ENCODE results near the gene USP24. TPM values are rescaled to one million over a fixed set of nuclear protein-coding genes. Genes with fewer than 3 reads are reported as not detected.

USP24 gene
- polyA plus RNA-seq, 6 donors from 2014 or later, result 4.6 to 15.2 (median 8.5) TPM

DNA sequence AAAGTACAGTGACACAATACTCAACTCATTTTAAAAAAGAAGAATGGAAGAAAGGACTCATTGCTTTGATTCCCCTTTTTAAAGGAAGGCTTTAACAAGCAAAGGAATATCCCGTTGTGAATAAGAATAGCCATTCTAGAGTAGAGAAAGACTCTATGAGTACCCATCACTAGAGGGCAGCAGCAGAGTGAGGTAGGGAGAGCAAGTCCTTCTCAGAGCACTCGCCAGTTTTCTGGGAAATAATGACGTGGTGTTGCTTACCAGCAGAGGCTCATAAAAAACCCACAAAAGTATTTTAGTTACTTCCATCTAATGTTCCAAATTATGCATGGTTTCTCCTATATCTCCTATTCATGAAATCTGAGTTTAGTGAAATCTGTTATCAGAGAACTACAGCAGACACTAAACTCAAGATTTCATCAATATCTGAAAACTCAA, 74.6 kb downstream of the USP24 start:
- DNase-seq (peak; percentile 52), ATAC-seq (ENCODE audit: low read depth in 2 of 2) (peak; percentile 84 to 89)
- Mint-ChIP-seq H3K9me3 (peaks cover 0 to 3% (median 0%) of the 10 kb centered on the region in 7 donors), H3K27me3 (no peaks in the 10 kb centered on the region), H3K4me3 (no peak overlapping the region), H3K27ac (peak overlapping the region in 3 of 6 donors; percentile 14 to 77 (median 32)), H3K36me3 (peaks cover 0 to 8% of the 10 kb centered on the region in 2 donors), H3K4me1 (peaks cover 0 to 2% (median 0%) of the 10 kb centered on the region in 3 donors)

DNA sequence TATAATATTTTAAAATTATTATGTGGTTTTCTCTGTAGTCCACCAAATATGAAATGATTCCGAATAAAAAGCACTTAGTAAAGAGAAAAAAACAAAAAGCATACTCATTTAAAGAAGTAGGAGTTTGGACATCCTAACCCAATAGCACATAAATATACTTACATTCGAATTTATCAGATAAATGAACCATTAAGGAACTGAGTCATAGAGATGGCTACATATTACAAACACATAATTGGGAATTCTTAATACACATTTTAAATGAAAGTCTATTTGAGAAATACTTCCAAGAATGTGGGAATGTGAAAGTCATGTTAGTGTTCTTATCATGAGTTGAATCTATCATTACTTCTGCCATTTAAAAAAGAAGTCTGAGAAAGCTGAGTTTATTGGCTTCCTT, 75.0 kb downstream of the USP24 start:
- ATAC-seq (ENCODE audit: low read depth in 2 of 2) (no peak), DNase-seq (no peak)
- H3K27ac Mint-ChIP-seq, result peak overlapping the region in 2 of 6 donors; percentile 32 to 77
- H3K4me3 Mint-ChIP-seq, result no peak overlapping the region
- H3K36me3 Mint-ChIP-seq, result peaks cover 0 to 4% of the 10 kb centered on the region in 2 donors
- H3K9me3 Mint-ChIP-seq, result peaks cover 0 to 3% (median 0%) of the 10 kb centered on the region in 7 donors
- peaks cover 0 to 2% (median 0%) of the 10 kb centered on the region in 3 donors for H3K4me1 Mint-ChIP-seq
- H3K27me3 Mint-ChIP-seq, result no peaks in the 10 kb centered on the region

DNA sequence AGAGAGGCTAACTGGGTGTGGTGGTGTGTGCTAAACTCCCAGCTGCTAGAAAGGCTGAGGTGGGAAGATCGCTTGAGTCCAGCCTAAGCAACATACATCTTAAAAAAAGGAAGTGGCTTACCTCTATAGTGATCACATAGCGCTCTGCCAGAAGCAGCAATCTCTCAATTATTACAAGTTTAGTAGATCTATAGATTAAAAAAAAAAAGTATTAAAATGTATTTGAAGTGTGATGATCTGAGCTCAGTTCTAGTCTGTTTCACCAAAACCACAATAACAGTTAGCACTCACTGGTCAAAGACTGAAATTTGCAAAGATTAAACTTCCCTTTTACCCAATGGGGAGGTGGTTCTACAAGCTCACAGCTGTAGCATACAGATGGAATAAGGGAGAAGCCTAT, 76.3 kb downstream of the USP24 start:
- DNase-seq (no peak), ATAC-seq (ENCODE audit: low read depth in 2 of 2) (no peak)
- H3K36me3 Mint-ChIP-seq, result peaks cover 4 to 6% of the 10 kb centered on the region in 2 donors
- H3K9me3 Mint-ChIP-seq, result no peaks in the 10 kb centered on the region
- no peak overlapping the region for H3K4me3 Mint-ChIP-seq
- H3K27ac Mint-ChIP-seq, result no peak overlapping the region
- no peaks in the 10 kb centered on the region for H3K27me3 Mint-ChIP-seq
- H3K4me1 Mint-ChIP-seq, result peaks cover 0 to 2% (median 0%) of the 10 kb centered on the region in 3 donors

DNA sequence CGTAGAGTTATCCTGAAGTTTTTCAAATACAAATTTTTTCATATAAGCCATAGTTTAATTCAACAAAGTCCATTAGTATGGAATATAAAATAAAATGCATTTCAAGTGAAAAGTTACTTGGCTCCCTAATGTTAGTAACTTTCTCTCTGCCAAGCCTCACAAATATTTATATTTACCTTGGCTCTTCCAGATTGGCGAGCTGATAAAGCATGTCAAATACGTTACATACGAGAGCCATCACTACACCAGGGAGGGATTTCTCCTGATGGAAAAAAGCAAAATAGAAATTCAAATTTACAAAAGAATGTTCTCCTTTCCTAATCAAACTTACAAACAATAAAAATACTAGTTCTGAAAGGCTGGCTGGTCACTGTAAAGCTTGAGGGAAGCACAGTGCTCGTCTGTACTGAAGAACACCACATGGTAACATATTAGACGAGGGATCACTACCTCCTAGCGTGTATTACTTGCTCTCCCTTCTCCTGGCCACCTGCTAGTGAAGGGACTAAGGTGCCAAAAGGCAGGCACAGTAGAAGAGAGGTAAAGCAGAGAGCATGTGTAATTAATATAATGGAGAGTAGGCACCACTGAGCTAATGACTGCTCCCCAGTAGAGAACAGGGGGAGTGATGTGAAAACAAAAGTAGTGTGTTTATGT, 80.9 kb downstream of the USP24 start:
- Mint-ChIP-seq H3K36me3 (peaks cover 14 to 21% of the 10 kb centered on the region in 2 donors), H3K4me1 (no peaks in the 10 kb centered on the region), H3K9me3 (no peaks in the 10 kb centered on the region), H3K27me3 (no peaks in the 10 kb centered on the region), H3K4me3 (no peak overlapping the region), H3K27ac (no peak overlapping the region)
- DNase-seq (no peak), ATAC-seq (ENCODE audit: low read depth in 2 of 2) (no peak)

DNA sequence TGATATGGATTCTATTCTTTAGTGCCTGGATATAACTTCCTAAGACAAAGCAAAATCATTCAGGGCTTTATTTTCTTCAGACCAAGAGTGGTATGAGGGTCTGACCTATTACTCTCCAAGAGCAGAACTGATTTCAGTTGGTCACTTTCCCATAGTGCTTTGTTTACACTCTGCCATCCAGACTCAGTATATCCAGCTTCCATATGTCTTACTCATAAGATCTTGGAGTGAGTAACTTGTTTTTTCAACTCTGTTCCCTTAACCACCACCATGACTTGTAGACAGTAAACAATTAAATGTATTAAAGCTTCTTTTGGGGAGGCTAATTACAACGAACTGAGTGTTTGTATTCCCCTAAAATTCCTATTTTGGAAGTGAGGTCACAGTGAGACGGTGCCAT, 83.4 kb downstream of the USP24 start:
- no peak for ATAC-seq (ENCODE audit: low read depth in 2 of 2)
- no peaks in the 10 kb centered on the region for H3K27me3 Mint-ChIP-seq
- H3K9me3 Mint-ChIP-seq, result no peaks in the 10 kb centered on the region
- no peak overlapping the region for H3K4me3 Mint-ChIP-seq
- no peak for DNase-seq
- H3K4me1 Mint-ChIP-seq, result no peaks in the 10 kb centered on the region
- peaks cover 28 to 30% of the 10 kb centered on the region in 2 donors for H3K36me3 Mint-ChIP-seq
- H3K27ac Mint-ChIP-seq, result no peak overlapping the region

DNA sequence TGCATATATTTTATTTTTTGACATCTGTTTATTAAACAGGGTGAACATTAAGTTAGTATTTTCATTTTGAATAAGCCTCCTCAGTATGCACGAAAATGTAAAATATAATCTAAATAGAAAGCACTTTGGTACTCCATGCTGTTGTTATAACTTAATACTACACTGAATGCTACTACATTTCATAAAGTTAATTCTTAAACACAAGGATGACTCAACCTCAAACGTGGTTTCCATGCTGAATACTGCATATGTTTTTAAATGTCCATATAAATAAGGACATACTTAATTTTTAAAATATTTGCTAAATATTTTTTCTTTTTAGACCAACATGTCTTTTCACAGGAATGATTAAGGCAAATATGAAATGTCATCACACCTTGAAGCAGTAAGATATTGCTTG, 83.9 kb downstream of the USP24 start:
- H3K27me3 Mint-ChIP-seq, result no peaks in the 10 kb centered on the region
- H3K9me3 Mint-ChIP-seq, result no peaks in the 10 kb centered on the region
- no peak for DNase-seq
- no peak overlapping the region for H3K4me3 Mint-ChIP-seq
- no peaks in the 10 kb centered on the region for H3K4me1 Mint-ChIP-seq
- H3K27ac Mint-ChIP-seq, result peak overlapping the region in 1 of 6 donors; percentile 53
- ATAC-seq (ENCODE audit: low read depth in 2 of 2), result no peak
- H3K36me3 Mint-ChIP-seq, result peaks cover 33 to 36% of the 10 kb centered on the region in 2 donors

DNA sequence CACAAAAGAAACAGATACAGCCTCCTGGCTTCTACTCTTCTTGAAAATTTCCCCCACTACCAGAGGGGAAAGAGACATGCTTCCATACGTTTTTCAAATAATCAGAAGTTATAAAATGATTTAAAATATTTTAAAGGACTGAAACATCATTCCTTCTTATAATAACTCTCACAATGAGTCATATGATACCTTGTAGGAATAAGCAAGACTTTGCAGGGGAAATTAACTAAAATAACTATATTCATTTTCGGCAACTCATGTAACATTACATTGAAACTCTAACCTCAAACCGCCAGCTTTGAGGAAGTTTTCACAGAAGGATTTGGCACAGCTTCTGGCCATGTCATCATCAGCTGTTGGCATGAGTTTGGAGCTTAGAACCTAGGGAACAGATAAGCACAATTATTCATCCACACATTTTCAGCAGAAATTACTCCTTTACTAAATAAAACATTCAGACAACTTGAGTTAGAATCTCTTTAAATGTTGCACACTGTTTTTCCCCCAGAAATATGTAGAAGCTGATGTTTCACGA, 85.9 kb downstream of the USP24 start:
- Mint-ChIP-seq H3K27ac (peak overlapping the region in 3 of 6 donors; percentile 8 to 37 (median 24)), H3K36me3 (peaks cover 42 to 48% of the 10 kb centered on the region in 2 donors), H3K27me3 (no peaks in the 10 kb centered on the region), H3K4me3 (no peak overlapping the region), H3K9me3 (no peaks in the 10 kb centered on the region), H3K4me1 (no peaks in the 10 kb centered on the region)
- ATAC-seq (ENCODE audit: low read depth in 2 of 2) (no peak), DNase-seq (no peak)

DNA sequence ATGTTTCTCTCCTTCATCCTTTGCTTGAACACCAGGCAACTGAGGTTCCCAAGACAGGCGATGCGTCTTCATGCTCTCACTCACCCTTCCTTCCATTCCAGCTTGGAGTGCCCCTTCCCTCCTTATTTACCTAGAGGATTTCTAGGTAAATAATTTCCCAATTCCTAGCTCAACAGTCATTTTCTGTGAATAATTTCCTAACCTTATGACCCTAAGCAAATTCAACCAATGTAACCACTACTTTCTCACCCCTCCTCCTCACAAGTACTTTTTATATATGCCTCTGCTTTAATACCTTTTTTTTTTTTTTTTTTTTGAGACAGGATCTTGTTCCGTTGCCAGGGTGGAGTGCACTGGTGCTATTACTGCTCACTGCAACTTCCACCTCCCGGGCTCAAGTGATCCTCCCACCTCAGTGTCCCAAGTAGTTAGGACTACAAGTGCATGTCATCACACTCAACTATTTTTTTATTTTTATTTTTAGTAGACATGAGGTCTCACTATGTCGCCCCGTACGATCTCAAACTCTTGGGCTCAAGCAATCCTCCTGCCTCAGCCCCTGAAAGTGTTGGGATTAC, 86.7 kb downstream of the USP24 start:
- H3K4me3 Mint-ChIP-seq, result no peak overlapping the region
- no peaks in the 10 kb centered on the region for H3K27me3 Mint-ChIP-seq
- H3K9me3 Mint-ChIP-seq, result no peaks in the 10 kb centered on the region
- peaks cover 42 to 48% of the 10 kb centered on the region in 2 donors for H3K36me3 Mint-ChIP-seq
- ATAC-seq (ENCODE audit: low read depth in 2 of 2) (no peak), DNase-seq (no peak)
- H3K27ac Mint-ChIP-seq, result peak overlapping the region in 4 of 6 donors; percentile 6 to 91 (median 47)
- no peaks in the 10 kb centered on the region for H3K4me1 Mint-ChIP-seq

DNA sequence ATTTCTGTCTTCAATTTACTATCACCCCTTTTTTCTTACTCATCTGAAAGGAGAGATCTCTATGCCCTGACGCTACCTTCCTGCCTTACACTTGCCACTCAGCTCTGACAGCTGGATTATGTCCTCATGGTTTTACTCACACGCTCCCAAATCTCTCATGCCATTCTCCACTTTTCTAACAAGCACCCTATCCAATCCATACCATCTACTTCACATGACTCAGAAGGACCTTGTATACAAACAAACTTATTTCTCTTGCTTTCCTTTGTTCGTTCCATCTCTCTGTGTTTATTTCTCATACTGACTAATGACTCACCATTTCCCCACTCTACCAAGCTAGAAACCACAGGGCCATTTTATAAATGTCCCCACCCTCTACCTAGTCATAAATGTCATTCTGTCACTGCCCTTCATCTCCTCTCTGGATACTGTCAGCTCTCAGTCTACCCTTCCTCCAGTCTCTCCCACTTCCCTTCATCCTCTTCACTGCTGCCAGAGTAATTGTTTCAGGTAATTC, 87.3 kb downstream of the USP24 start:
- H3K4me1 Mint-ChIP-seq, result no peaks in the 10 kb centered on the region
- no peak for ATAC-seq (ENCODE audit: low read depth in 2 of 2)
- H3K27ac Mint-ChIP-seq, result peak overlapping the region in 4 of 6 donors; percentile 6 to 69 (median 58)
- peaks cover 43 to 54% of the 10 kb centered on the region in 2 donors for H3K36me3 Mint-ChIP-seq
- no peaks in the 10 kb centered on the region for H3K27me3 Mint-ChIP-seq
- no peak for DNase-seq
- H3K9me3 Mint-ChIP-seq, result no peaks in the 10 kb centered on the region
- H3K4me3 Mint-ChIP-seq, result no peak overlapping the region

DNA sequence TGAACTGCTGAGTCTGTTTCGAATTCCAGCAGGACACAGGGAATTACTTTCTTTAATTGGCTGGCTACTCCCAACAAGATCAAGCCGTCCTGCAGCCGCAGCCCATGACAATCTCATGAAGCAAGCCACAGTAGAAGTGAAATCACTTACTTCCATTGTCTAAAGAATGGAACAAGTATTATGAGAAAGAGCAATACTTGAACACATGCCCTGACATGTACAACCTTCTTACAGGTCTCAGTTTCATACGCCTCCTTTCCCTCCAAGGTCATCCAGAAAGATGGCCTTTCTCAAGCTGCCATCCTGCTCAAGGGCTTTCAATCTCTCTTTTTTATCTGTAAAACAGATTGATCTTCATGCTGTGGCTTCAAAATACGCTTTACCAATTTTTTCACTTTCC, 90.7 kb downstream of the USP24 start:
- Mint-ChIP-seq H3K27ac (peak overlapping the region in 1 of 6 donors; percentile 69), H3K27me3 (no peaks in the 10 kb centered on the region), H3K4me3 (no peak overlapping the region), H3K4me1 (no peaks in the 10 kb centered on the region), H3K36me3 (peaks cover 64 to 69% of the 10 kb centered on the region in 2 donors), H3K9me3 (no peaks in the 10 kb centered on the region)
- ATAC-seq (ENCODE audit: low read depth in 2 of 2) (no peak), DNase-seq (no peak)

DNA sequence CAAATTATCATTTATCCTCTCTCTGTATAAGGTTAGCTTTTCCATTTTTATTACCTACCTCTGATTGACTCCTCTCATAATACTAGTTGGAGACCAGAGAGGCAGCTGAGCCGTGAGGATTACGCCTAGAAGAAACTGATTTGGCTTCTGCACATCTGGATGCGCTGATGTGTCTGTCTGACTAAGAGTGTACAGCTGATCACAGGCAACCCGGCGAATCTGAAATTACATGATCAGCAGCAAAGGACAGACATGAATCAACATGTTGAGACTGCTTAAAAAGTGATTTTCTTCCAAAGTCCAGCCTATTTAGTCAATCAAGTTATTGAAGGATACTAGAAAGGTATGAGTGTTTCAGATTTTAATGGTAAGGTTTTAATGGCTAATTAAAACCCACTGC, 94.6 kb downstream of the USP24 start:
- peak overlapping the region in 2 of 6 donors; percentile 19 to 40 for H3K27ac Mint-ChIP-seq
- H3K4me1 Mint-ChIP-seq, result peaks cover 0 to 16% (median 6%) of the 10 kb centered on the region in 3 donors
- H3K36me3 Mint-ChIP-seq, result peaks cover 61 to 75% of the 10 kb centered on the region in 2 donors
- DNase-seq (no peak), ATAC-seq (ENCODE audit: low read depth in 2 of 2) (no peak)
- no peaks in the 10 kb centered on the region for H3K9me3 Mint-ChIP-seq
- H3K4me3 Mint-ChIP-seq, result no peak overlapping the region
- no peaks in the 10 kb centered on the region for H3K27me3 Mint-ChIP-seq

DNA sequence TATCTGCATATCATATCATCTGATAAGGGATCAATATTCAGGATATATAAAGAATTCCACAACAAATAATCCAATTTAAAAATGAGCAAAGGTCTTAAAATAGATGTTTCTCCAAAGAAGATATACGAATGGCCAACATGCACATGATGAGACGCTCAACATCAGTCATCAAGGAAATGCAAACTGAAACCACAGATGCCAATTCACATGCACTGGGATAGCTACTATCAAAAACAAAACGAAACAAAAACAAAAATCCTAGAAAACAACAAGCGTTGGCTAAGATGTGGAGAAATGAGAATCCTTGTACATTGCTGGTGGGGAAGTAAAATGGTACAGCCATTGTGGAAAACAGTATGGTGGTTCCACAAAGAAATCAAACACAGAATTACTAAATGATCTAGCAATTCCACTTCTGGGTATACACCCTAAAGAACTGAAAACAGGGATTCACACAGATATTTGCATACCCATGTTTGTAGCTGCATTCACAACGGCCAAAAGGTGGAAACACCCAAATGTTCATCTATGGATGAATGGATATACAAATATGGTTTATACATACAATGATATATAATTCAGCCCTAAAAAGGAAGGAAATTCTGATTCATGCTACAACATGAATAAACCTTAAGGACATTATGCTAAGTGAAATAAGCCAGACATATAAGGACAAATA, 96.4 kb downstream of the USP24 start:
- H3K9me3 Mint-ChIP-seq, result no peaks in the 10 kb centered on the region
- peaks cover 65 to 74% of the 10 kb centered on the region in 2 donors for H3K36me3 Mint-ChIP-seq
- peaks cover 0 to 19% (median 6%) of the 10 kb centered on the region in 3 donors for H3K4me1 Mint-ChIP-seq
- H3K27ac Mint-ChIP-seq, result peak overlapping the region in 1 of 6 donors; percentile 47
- DNase-seq (no peak), ATAC-seq (ENCODE audit: low read depth in 2 of 2) (no peak)
- H3K4me3 Mint-ChIP-seq, result no peak overlapping the region
- no peaks in the 10 kb centered on the region for H3K27me3 Mint-ChIP-seq

DNA sequence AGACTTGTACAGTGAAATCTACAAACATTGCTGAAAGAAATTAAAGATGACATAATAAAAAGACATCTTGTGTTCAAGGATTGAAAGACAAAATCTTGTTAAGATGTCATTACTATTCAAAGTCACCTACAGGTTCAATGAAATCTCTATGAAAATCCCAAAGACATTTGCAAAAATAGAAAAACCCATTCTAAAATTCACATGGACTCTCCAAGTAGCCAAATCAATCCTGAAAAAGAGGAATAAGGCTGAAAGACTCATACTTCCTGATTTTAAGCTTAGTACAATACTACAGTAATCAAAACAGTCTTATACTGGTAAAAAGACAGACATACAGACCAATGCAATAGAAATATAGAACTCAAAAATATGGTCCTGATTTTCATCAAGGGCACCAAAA, 97.2 kb downstream of the USP24 start:
- no peak for ATAC-seq (ENCODE audit: low read depth in 2 of 2)
- peak overlapping the region in 1 of 6 donors; percentile 36 for H3K27ac Mint-ChIP-seq
- H3K36me3 Mint-ChIP-seq, result peaks cover 68 to 81% of the 10 kb centered on the region in 2 donors
- no peaks in the 10 kb centered on the region for H3K27me3 Mint-ChIP-seq
- H3K4me3 Mint-ChIP-seq, result no peak overlapping the region
- peaks cover 0 to 27% (median 6%) of the 10 kb centered on the region in 3 donors for H3K4me1 Mint-ChIP-seq
- peaks cover 0 to 2% (median 0%) of the 10 kb centered on the region in 7 donors for H3K9me3 Mint-ChIP-seq
- no peak for DNase-seq
